GM21529 (cell line): Measurements from ENCODE around the gene IL9R.
"Not testable (repeated sequence)": the region's sequence is repeated elsewhere in the genome, so short reads cannot be mapped to it uniquely, and the experiment has no call there.

ENCODE experiments used
- ATAC-seq: cut with Tn5 transposase; IDR thresholded peaks from one replicate; pipeline ENCODE4 v1.9.1; 2021; ENCODE audit not compliant: unreplicated experiment

Gene IL9R

DNA sequence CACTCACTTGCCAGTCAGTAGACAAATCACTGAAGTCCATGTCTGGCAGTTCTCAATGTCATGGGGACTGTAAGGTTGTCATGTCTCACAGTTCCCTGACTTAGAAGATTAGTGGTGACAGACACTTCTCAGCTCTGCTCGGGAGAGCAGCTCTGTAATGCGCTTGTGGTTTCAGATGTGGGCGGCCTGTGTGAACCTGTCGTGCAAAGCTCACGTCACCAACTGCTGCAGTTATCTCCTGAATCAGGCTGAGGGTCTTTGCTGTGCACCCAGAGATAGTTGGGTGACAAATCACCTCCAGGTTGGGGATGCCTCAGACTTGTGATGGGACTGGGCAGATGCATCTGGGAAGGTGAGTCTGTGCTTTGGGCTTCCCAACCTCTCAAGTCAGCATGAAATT is at the start of gene IL9R:
Gene IL9R, plus strand, starts transcription at position 261 of the 400 bp plus-strand sequence. Its CDS starts 64 bp downstream, at position 325.
- ATAC-seq = peak; percentile 84

DNA sequence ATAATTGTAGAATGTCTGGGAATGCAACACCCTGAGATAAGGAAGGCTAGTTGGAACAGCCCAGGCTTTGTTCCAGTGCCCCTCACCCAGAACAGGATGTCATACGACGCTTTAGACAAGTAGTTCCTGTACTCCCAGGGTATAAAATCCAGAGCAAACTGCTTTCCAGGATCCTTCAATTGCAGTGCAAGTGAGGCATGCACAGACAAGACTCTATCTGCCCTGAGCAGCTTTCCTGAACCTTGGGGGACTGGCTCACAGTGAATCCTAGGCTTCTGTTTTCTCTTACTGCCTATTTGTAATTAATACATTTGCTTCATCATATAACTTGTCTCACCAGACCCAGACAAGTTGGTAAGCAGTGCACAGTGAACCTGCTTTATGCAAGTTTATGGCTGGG is 48.4 kb upstream of the IL9R start:
- ATAC-seq = no peak

DNA sequence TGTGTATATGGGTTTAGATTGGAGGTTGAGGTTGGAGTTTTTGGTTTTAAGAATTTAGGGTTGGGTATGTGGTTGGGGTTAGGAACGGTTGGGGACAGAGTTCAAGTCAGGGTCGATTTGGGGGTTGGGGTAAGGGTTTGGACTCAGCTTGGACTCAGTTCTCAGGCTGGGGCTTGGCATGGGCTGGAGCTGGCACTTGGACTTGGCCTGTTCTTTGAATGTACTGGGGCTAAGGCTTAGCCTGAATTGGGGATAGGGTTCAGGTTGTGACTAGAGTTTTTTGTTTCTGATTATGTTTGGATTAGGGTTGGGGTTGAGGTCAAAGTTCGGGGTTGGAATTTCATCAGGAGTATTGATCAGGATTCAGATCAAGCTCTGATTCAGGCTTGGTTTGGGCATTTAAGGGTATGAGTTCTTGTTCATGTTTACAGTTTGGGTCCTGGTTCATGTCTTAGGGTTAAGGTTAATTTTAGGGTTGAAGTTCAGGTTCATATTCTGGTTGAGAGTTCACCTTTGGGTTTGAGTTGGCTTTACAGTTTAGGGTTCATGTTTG is 46.2 kb upstream of the IL9R start:
- no peak for ATAC-seq

DNA sequence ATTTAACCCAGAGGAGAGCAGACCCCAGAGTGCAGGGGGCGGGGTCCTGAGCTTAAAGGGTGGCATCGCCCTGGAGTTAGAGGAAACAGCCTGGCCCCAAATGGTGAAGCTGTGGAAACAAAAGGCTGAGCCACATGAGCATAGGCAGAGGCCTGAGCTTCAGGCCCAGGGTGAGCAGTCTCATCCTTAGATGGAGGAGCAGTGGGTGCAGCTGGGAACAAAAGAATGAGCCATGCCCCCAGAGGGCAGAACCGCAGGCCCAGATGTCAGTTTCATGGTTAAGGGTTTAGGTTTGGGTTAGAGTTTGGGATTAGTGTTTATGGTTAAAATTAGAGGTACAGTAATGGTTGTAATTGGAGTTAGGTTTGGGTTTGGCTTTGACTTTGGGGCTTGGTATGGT is 44.4 kb upstream of the IL9R start:
- ATAC-seq = no peak

DNA sequence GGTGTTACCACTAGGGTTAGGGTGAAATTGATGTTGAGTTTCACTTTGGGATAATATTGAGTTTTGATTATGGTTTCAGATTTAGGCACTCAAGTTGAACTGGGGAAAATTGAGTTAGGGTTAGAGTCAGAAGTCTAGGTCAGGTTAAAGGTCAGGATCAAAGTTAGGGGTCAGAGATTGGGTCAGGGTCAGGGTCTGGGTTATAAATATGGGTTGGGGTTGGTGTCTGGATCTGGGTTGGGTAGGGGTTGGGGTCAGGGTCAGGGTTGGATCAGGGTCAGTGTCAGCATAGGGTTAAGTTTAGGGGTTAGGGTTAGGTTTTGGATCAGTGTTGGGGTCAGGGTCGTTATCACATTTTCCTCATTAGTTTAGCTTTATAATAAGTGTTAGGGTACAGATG is 42.7 kb upstream of the IL9R start:
- ATAC-seq = no peak

DNA sequence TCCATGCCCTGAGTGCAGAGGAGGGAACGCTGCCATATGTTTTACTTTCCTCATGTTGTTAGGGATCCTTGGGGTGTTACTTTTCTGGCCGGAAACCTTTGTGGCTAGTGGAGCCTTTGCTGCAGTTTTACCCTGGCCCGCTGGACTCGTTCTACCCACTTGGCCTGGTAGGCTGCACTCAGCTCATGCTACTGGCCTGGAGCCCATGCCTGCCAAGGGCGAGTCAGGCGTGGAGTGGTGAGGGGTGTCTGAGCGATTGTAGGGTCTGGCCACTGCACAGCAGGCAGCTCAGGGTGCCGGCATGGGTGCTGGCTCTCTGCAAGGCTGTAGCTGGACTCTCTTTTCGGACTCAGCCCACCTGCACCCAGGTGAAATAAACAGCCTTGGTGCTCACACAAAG is 41.4 kb upstream of the IL9R start:
- ATAC-seq = no peak

DNA sequence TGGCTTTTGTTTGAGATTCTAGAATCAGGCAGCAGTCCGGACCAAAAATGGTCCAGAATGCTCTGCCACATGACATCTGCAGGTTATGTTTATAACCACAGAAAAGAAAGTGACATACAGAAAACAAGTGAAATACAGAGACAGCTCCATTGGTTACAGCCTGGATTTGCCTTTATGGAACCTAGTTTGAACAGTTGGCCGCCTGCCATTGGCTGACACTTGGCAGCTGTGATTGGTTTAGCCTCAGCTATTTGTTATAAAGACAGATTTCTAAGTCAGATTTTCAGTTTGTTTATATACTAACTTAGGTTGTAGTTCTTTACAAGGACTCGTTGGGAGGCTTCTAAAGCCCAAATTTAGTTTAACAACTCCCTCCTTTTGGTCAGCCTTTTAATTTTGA is 40.8 kb upstream of the IL9R start:
- no peak for ATAC-seq

GRCh38 chrX:155957843-155958242 is 39.7 kb upstream of the IL9R start:
- ATAC-seq = no peak

GRCh38 chrX:155959018-155959587 is 38.4 kb upstream of the IL9R start:
- no peak for ATAC-seq

DNA sequence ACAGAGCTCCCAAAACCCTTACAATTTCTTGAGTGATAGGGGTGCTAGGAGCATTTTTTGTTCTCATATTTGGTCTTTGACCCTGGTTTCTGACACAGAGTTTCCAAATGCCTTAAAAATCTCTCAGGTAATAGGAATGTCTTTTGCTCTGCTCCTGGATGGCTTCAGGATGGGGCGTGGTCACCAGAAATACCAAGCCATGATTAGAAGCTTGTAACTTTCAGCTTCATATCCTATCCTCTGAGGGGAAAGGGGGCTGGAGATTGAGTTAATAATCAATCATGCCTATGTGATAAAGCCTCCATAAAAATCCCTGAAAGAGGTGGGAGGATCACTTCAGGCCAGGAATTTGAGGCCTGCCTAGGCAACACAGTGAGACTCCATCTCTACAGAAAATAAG is 34.6 kb upstream of the IL9R start:
- no peak for ATAC-seq

DNA sequence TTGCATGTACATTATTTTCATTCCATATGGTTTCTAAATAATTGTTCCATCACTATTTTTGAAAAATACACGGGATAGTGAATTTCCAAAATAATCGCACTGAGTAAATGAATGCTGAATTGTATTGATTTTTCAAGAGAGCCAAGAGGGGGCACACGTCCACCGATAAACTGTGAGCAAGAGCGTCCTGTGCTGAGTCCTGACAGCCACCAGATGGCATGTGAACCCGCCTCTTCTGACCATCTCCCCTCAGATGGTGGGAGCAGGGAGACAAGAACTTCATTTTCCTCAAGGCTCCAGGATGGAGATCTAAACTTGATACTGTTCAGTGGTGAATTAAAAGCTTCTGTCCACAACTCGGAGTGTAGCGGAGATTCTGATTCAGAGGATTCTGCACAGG is 30.6 kb upstream of the IL9R start:
- ATAC-seq = no peak

DNA sequence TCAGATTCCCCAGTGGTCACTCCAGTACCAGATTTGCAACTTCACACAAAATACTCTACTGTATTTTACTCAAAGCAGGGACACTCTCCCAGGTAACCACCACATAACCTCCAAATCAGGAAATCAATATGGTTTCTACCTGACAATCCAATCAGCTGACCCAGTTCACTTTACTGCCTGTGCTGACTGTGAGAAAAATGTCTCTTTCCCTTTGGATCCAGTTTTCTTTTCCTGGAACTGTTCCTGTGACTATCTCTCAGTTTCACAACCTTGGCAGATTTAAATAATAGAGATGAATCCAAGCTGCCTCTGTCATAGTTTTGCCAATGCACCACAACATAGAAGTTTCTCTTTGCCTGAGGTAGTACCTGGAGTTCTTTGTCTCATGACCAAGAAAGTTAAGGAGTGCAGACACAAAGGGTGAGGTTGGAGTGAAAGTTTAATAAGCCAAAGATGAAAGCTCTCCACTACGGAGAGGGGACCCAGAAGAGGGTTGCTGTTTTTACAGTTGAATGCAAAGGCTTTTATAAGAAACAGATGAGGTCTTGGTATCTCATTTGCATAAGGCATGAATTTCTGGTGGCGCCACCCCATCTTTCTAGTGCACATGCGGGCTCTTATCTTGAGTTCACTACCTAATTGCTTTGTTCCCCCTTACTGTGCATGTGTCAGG is 29.7 kb upstream of the IL9R start:
- no peak for ATAC-seq

DNA sequence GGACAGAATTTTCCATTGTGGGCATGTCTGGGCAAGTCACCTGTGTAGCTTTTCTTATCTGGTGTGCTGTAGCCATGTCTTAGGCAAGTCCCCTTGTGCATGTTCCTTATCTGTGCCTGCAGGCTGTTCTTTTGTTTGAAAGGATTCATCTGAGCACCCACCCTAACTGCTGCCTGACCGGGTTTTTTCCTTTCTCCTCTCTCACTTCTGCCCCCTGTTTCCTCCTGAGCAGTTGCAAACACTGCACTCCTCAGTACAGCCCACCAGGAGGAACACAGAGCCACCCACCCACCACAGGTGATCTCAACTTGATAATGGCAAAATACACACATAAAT is 29.2 kb upstream of the IL9R start:
- no peak for ATAC-seq

GRCh38 chrX:155968791-155969190 is 28.7 kb upstream of the IL9R start:
- ATAC-seq = no peak

GRCh38 chrX:155971658-155972057 is 25.8 kb upstream of the IL9R start:
- ATAC-seq = not testable (repeated sequence)

GRCh38 chrX:155972241-155972640 is 25.3 kb upstream of the IL9R start:
- ATAC-seq = not testable (repeated sequence)

GRCh38 chrX:155983326-155983725 is 14.2 kb upstream of the IL9R start:
- ATAC-seq = no peak

GRCh38 chrX:155985208-155985607 is 12.3 kb upstream of the IL9R start:
- no peak for ATAC-seq

GRCh38 chrX:155986995-155987394 is 10.5 kb upstream of the IL9R start:
- ATAC-seq = not testable (repeated sequence)

DNA sequence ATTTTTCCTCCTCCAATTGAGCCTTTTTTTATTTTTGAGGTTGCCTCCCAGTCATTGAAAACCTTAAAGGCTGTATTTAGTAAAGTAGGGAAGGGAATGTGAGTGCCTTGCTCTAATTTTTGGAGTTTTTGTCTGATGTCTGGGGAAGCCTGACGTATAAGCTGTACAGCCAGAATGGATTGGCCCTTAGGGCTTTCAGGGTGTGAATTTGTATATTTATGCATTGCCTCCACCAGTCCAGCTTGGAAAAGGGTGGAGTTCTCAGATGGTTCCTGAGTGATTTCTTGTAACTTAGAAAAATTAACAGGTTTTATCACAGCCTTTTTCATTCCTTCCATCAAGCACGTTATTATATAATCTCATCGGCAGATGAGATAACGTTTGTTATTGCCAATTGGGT is 8.6 kb upstream of the IL9R start:
- ATAC-seq = no peak

DNA sequence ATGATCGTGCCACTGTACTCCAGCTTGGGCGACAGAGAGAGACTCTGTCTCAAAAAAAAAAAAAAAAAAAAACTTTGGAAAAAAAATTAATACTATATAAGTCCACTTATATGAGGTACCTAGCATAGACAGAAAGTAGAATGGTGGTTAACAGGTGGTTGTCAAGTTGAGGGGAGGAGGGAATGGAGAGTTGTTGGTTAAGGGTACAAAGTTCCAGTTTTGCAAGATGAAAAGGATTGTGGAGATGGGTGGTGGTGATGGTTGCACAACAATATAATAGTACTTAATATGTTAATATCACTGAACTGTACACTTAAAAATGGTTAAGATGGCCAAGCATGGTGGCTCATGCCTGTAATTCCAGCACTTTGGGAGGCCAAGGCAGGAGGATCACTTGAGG is 4.1 kb upstream of the IL9R start:
- no peak for ATAC-seq

- ATAC-seq = no peak
These were observed 2.1 kb upstream of the IL9R start for GRCh38 chrX:155995321-155995875.

DNA sequence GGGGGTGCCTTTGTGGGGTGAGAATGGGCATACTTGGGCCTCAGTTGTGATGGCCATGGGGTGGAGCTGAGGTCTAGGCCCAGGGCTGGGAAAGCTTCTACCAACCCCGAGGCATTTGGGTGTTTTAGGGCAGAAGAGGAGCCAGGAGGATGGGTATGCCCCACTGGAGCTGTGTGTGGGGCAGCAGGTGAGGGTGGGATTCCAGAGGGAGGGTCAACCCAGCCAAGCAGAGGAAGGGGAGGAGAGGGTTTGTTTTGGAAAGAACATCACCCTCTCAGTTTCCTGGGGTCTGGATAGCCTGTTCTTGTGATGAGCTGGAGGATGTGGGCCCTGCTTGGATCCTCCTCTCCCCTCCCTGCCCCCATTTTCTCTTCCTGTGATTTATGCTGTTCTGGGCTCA is 620 bp downstream of the IL9R start:
- no peak for ATAC-seq
